HEK293T (cell line): Measurements from ENCODE around the gene AKR7A3.

ENCODE experiments used
- CTCF ChIA-PET: fragments of 350-600 bp; formaldehyde crosslinking; extraction: SDS; loops from one replicate; lab custom pipeline; 2021; ENCODE audit warnings: antibody characterized with exemption, inconsistent platforms; lab: Yijun Ruan, JAX
- POLR2A ChIA-PET: fragments of 350-600 bp; formaldehyde crosslinking; extraction: SDS; loops from one replicate; lab custom pipeline; 2020; ENCODE audit warnings: antibody characterized with exemption, inconsistent platforms; lab: Yijun Ruan, JAX
- DNase-seq: peaks from one replicate; pipeline ENCODE4 v3.0.0; 2012; ENCODE audit warnings: mixed read lengths; ENCODE audit errors: extremely low spot score
- ARNT ChIP-seq: fragments of 450-650 bp; IDR thresholded peaks from 2 replicates; pipeline ENCODE4 v1.6.1; 2017; ENCODE audit warnings: mild to moderate bottlenecking
- BHLHE40 ChIP-seq: fragments of 450-650 bp; IDR thresholded peaks from 2 replicates; pipeline ENCODE4 v1.6.1; 2016; ENCODE audit warnings: mild to moderate bottlenecking, moderate library complexity, borderline replicate concordance
- CTBP1 ChIP-seq: fragments of 450-650 bp; IDR thresholded peaks from 2 replicates; pipeline ENCODE4 v1.6.1; 2016; ENCODE audit warnings: borderline replicate concordance
- ELF4 ChIP-seq: fragments of 450-650 bp; IDR thresholded peaks from 2 replicates; pipeline ENCODE4 v1.6.1; 2017; ENCODE audit warnings: antibody characterized with exemption
- FOXA1 ChIP-seq: fragments of 450-650 bp; IDR thresholded peaks from 2 replicates; pipeline ENCODE4 v1.6.1; 2016; ENCODE audit warnings: mild to moderate bottlenecking
- FOXK2 ChIP-seq: fragments of 450-650 bp; IDR thresholded peaks from 2 replicates; pipeline ENCODE4 v1.6.1; 2016; ENCODE audit warnings: mild to moderate bottlenecking
- FOXM1 ChIP-seq: fragments of 450-650 bp; IDR thresholded peaks from 2 replicates; pipeline ENCODE4 v1.6.1; 2017; ENCODE audit warnings: mild to moderate bottlenecking, borderline replicate concordance
- HDGF ChIP-seq: fragments of 450-650 bp; IDR thresholded peaks from 2 replicates; pipeline ENCODE4 v1.6.1; 2017; ENCODE audit warnings: antibody characterized with exemption, borderline replicate concordance
- L3MBTL2 ChIP-seq: fragments of 450-650 bp; conservative IDR thresholded peaks from 2 replicates; pipeline ENCODE4 v1.6.1; 2016; ENCODE audit warnings: mild to moderate bottlenecking
- LEF1 ChIP-seq: fragments of 450-650 bp; IDR thresholded peaks from 2 replicates; pipeline ENCODE4 v1.6.1; 2017; ENCODE audit warnings: mild to moderate bottlenecking, borderline replicate concordance
- NFRKB ChIP-seq: fragments of 450-650 bp; IDR thresholded peaks from 2 replicates; pipeline ENCODE4 v1.6.1; 2016; ENCODE audit warnings: mild to moderate bottlenecking, moderate library complexity
- PKNOX1 ChIP-seq: fragments of 450-650 bp; IDR thresholded peaks from 2 replicates; pipeline ENCODE4 v1.6.1; 2016
- SP1 ChIP-seq: fragments of 450-650 bp; IDR thresholded peaks from 2 replicates; pipeline ENCODE4 v1.6.1; 2017
- SUZ12 ChIP-seq: fragments of 450-650 bp; IDR thresholded peaks from 2 replicates; pipeline ENCODE4 v1.6.1; 2016; ENCODE audit warnings: mild to moderate bottlenecking
- TARDBP ChIP-seq: fragments of 450-650 bp; IDR thresholded peaks from 2 replicates; pipeline ENCODE4 v1.6.1; 2016
- ZNF384 ChIP-seq: fragments of 450-650 bp; IDR thresholded peaks from 2 replicates; pipeline ENCODE4 v1.6.1; 2016

The AKR7A3 gene

GRCh38 chr1:19319196-19319595 is 30.6 kb upstream of the AKR7A3 start:
- DNase-seq = no peak
- ChIA-PET CTCF (no interaction called here), POLR2A (no interaction called here)
- TF ChIP-seq HDGF = no peak
- no peak for TF ChIP-seq ELF4
- no peak for TF ChIP-seq PKNOX1

- POLR2A ChIA-PET = no interaction called here
- TF ChIP-seq NFRKB (no peak), SUZ12 (no peak), FOXA1 (no peak), PKNOX1 (no peak), FOXM1 (no peak), TARDBP (no peak)
- peak; percentile 7 for DNase-seq
- CTCF ChIA-PET = no interaction called here
Observed at GRCh38 chr1:19317126-19317910, 28.7 kb upstream of the AKR7A3 start.

GRCh38 chr1:19315378-19316198 is 27.0 kb upstream of the AKR7A3 start:
- TF ChIP-seq LEF1 = no peak
- no peak for TF ChIP-seq CTBP1
- TF ChIP-seq TARDBP = no peak
- TF ChIP-seq ELF4 = no peak
- TF ChIP-seq SP1 = no peak
- TF ChIP-seq SUZ12 = no peak
- no peak for TF ChIP-seq FOXK2
- no peak for TF ChIP-seq ARNT
- TF ChIP-seq HDGF = no peak
- TF ChIP-seq BHLHE40 = no peak
- ChIA-PET POLR2A (no interaction called here), CTCF (no interaction called here)
- no peak for DNase-seq

GRCh38 chr1:19313961-19314882 is 25.7 kb upstream of the AKR7A3 start:
- DNase-seq = no peak
- ChIA-PET POLR2A (no interaction called here), CTCF (no interaction called here)
- no peak for TF ChIP-seq HDGF
- TF ChIP-seq NFRKB = no peak
- no peak for TF ChIP-seq ELF4
- no peak for TF ChIP-seq SP1
- TF ChIP-seq ZNF384 = no peak
- no peak for TF ChIP-seq SUZ12
- TF ChIP-seq ARNT = no peak
- TF ChIP-seq FOXA1 = no peak
- TF ChIP-seq BHLHE40 = no peak
- no peak for TF ChIP-seq FOXK2
- TF ChIP-seq CTBP1 = no peak
- TF ChIP-seq TARDBP = no peak
- no peak for TF ChIP-seq LEF1
- no peak for TF ChIP-seq FOXM1

- POLR2A ChIA-PET = interaction anchor here (1.9 kb wide), 1 partner anchor 18 kb away, joined by 5 read pairs; no protein-coding TSS in a partner anchor
- TF ChIP-seq FOXK2 = no peak
- no peak for TF ChIP-seq L3MBTL2
- CTCF ChIA-PET = no interaction called here
- no peak for DNase-seq
Observed at GRCh38 chr1:19313636-19313959, 25.0 kb upstream of the AKR7A3 start.

GRCh38 chr1:19312782-19313635 is 24.4 kb upstream of the AKR7A3 start:
- POLR2A ChIA-PET = interaction anchor here (1.0 to 2.6 kb wide), 4 partner anchors 10 to 44 kb away, joined by 3 to 12 read pairs (median 6); no protein-coding TSS in a partner anchor
- TF ChIP-seq NFRKB (no peak), PKNOX1 (no peak), L3MBTL2 (peak; percentile 41; the same call in 1 of the 2 replicates)
- CTCF ChIA-PET = interaction anchor here (0.7 kb wide), 1 partner anchor 346 kb away, joined by 3 read pairs; no protein-coding TSS in a partner anchor
- DNase-seq = peak; percentile 36
